ENCODE data around the gene NRIP3. TPM values are rescaled to one million over a fixed set of nuclear protein-coding genes. Genes with fewer than 3 reads are reported as not detected.

Gene NRIP3
- polyA plus RNA-seq, 3 donors = 0.28 to 4.8 (median 1.0) TPM

GRCh38 chr11:8932564-8933180, 71.1 kb downstream of the NRIP3 start, which contains the start of gene C11orf16:
TSS of gene C11orf16 (minus strand) at chr11:8932947. CDS start at chr11:8932308, 639 bp downstream.
- no peak within 1 kb of the TSS for H3K9ac ChIP-seq (ENCODE audit: insufficient read depth, low read length, poor library complexity, severe bottlenecking)
- intact Hi-C loops (cut with micrococcal nuclease) = no loop called here
- TF ChIP-seq CTCF (IDR thresholded peaks at IDR 0.05) = no peak
- no peak within 1 kb of the TSS for H2AFZ ChIP-seq (ENCODE audit: insufficient read depth, low read depth, low read length, poor library complexity, severe bottlenecking)
- no peak for DNase-seq
- H3K4me1 ChIP-seq (ENCODE audit: control insufficient read depth in 1 of 2, insufficient read depth in 2 of 2, low read length in 2 of 2) = no peaks in the 10 kb centered on the region
- H3K36me3 ChIP-seq (replicated peaks in 1 of 2; ENCODE audit: control insufficient read depth in 1 of 2, insufficient read depth in 2 of 2, low read length in 2 of 2) = no peaks in the 10 kb centered on the region
- H3K4me3 Mint-ChIP-seq = no peak within 1 kb of the TSS
- no peak within 1 kb of the TSS for H3K4me2 ChIP-seq (replicated peaks; ENCODE audit: extremely low read depth, low read length, poor library complexity, severe bottlenecking)
- no peaks in the 10 kb centered on the region for H3K27me3 ChIP-seq (ENCODE audit: control insufficient read depth in 2 of 2, insufficient read depth in 2 of 2, low read length in 2 of 2)
- no peak within 1 kb of the TSS for H3K27ac ChIP-seq (ENCODE audit: low read depth in 1 of 2, low read length in 2 of 2)
- no peaks in the 10 kb centered on the region for H3K9me3 Mint-ChIP-seq
- no peak within 1 kb of the TSS for H3K4me3 ChIP-seq (replicated peaks in 1 of 3; ENCODE audit: low read depth in 2 of 3, low read length in 3 of 3)
- no peaks in the 10 kb centered on the region for H3K36me3 Mint-ChIP-seq
- H3K4me1 Mint-ChIP-seq = no peaks in the 10 kb centered on the region
- H3K27me3 Mint-ChIP-seq (ENCODE audit: low read depth in 3 of 3) = peaks cover 0 to 5% (median 2%) of the 10 kb centered on the region in 3 donors
- WGBS (ENCODE audit: insufficient coverage) = 90% methylated on average over 12 of the region's 12 CpGs
- H3K27ac Mint-ChIP-seq = peak within 1 kb of the TSS in 1 of 7 donors; percentile 63
- no peaks in the 10 kb centered on the region for H4K20me1 ChIP-seq (ENCODE audit: insufficient read depth, low read length)
- no peaks in the 10 kb centered on the region for H3K79me2 ChIP-seq (ENCODE audit: insufficient read depth, low read length)
- no peaks in the 10 kb centered on the region for H3K9me3 ChIP-seq (replicated peaks in 1 of 2; ENCODE audit: control insufficient read depth in 1 of 2, insufficient read depth in 1 of 2, low read length in 2 of 2)

Small RNAs within 50 kb of the gene (small RNA-seq; reads per million reads assigned to genes)
- gene RF00019 (ENCODE audit: insufficient read length, low read depth) = not detected

Other genes with a start within 250 kb of the NRIP3 start
- gene AKIP1, start 92.8 kb downstream of the NRIP3 start, polyA plus RNA-seq = 10 to 100 TPM in 2 of 3 donors, 1 to 10 TPM in 1; 8.7 to 18.9 (median 18.7) TPM
- gene C11orf16, start 71.1 kb downstream of the NRIP3 start, polyA plus RNA-seq = not detected
- gene ASCL3, start 61.0 kb downstream of the NRIP3 start, polyA plus RNA-seq = not detected
- 100 to 1,000 TPM in 2 of 3 donors, 10 to 100 TPM in 1; 25.5 to 149 (median 141) TPM for gene TMEM9B, start 39.6 kb downstream of the NRIP3 start, polyA plus RNA-seq
- under 1 TPM in 2 of 3 donors, not detected in 1; 0.21 to 0.36 TPM for gene SCUBE2, start 87.6 kb upstream of the NRIP3 start, polyA plus RNA-seq

Data from CD14-positive monocyte (primary cell).